H1 (cell line): ENCODE data around the gene MAD2L2. TPM values are rescaled to one million over a fixed set of nuclear protein-coding genes. Genes with fewer than 3 reads are reported as not detected.
A peak's percentile ranks its signal among the peaks of the same experiment; 100 is the strongest.

Experiments
- CTCF ChIA-PET: fragments of 300-600 bp; sonication (Branson Sonifier 250); formaldehyde crosslinking; loops from one replicate; lab custom pipeline; 2021; ENCODE audit not compliant: partially characterized antibody; lab: Charles Lee
- POLR2A ChIA-PET: fragments of 300-600 bp; sonication (Branson Sonifier 250); formaldehyde crosslinking; loops from one replicate; lab custom pipeline; 2021; ENCODE audit warnings: inconsistent platforms; ENCODE audit not compliant: partially characterized antibody; lab: Charles Lee
- DNase-seq, 2 experiments: peaks; one replicate each; pipeline versions ENCODE4 v3.0.0 to v3.0.0-alpha.2; 2010 to 2022; ENCODE audit warnings: low spot score in 2 of 2, low read depth in 1 of 2, mixed read lengths in 1 of 2
- FAIRE-seq: peaks from 2 replicates; lab custom pipeline; 2011; peaks lifted over from hg19 to GRCh38; lab: Jason Lieb, UNC
- H2AFZ ChIP-seq: 2 replicates; pipeline ENCODE4 v1.8.1; 2012; ENCODE audit warnings: low read length, inconsistent platforms
- H2AK5ac ChIP-seq: 2 replicates; pipeline ENCODE4 v1.6.1; 2013; ENCODE audit warnings: low read depth, low read length
- H2BK120ac ChIP-seq: replicated peaks from 2 replicates; pipeline ENCODE3; 2013; ENCODE audit warnings: low read depth, low read length, inconsistent platforms
- H2BK12ac ChIP-seq: 2 replicates; pipeline ENCODE4 v1.6.1; 2013; ENCODE audit warnings: low read depth, low read length
- H2BK15ac ChIP-seq: 2 replicates; pipeline ENCODE4 v1.6.1; 2013; ENCODE audit warnings: low read length
- H2BK20ac ChIP-seq: 2 replicates; pipeline ENCODE4 v1.6.1; 2013; ENCODE audit warnings: low read length
- H2BK5ac ChIP-seq: 2 replicates; pipeline ENCODE4 v1.6.1; 2013; ENCODE audit warnings: low read depth, low read length
- H3K14ac ChIP-seq: 2 replicates; pipeline ENCODE4 v1.6.1; 2013; ENCODE audit warnings: inconsistent platforms; ENCODE audit not compliant: insufficient read length
- H3K18ac ChIP-seq: 2 replicates; pipeline ENCODE4 v1.6.1; 2013; ENCODE audit warnings: low read length; ENCODE audit errors: extremely low read depth
- H3K23ac ChIP-seq: 2 replicates; pipeline ENCODE4 v1.6.1; 2013; ENCODE audit warnings: inconsistent platforms; ENCODE audit not compliant: insufficient read length
- H3K23me2 ChIP-seq: 2 replicates; pipeline ENCODE4 v1.6.1; 2013; ENCODE audit warnings: low read depth, low read length
- H3K27ac ChIP-seq: 2 replicates; pipeline ENCODE4 v1.6.1; 2011; ENCODE audit warnings: low read depth, low read length, inconsistent platforms
- H3K27me3 ChIP-seq, 4 experiments: replicated peaks in 1 of 4; 1 replicate in 1 of 4; 2 replicates in 3 of 4; pipeline versions ENCODE4 v1.6.1 to v1.8.1; 2011 to 2013; ENCODE audit warnings: low read length in 3 of 4, mild to moderate bottlenecking in 3 of 4, inconsistent platforms in 2 of 4, mixed read lengths in 2 of 4, moderate library complexity in 1 of 4; ENCODE audit not compliant: control insufficient read depth in 3 of 4, insufficient read depth in 3 of 4; ENCODE audit errors: extremely low read depth in 1 of 4
- H3K36me3 ChIP-seq, 4 experiments: 2 replicates each; pipeline versions ENCODE4 v1.6.1 to v1.8.1; 2011 to 2013; ENCODE audit warnings: mild to moderate bottlenecking in 4 of 4, low read length in 3 of 4, moderate library complexity in 2 of 4, control low read depth in 1 of 4, inconsistent platforms in 1 of 4; ENCODE audit not compliant: insufficient read depth in 4 of 4, control insufficient read depth in 2 of 4
- H3K4ac ChIP-seq: replicated peaks from 2 replicates; pipeline ENCODE3; 2013; ENCODE audit warnings: low read length, low read depth, mixed read lengths, inconsistent platforms; ENCODE audit not compliant: insufficient read length
- H3K4me1 ChIP-seq, 4 experiments: replicated peaks in 1 of 4; 1 replicate in 1 of 4; 2 replicates in 3 of 4; pipeline versions ENCODE4 v1.6.1 to v1.8.1; 2011 to 2013; ENCODE audit warnings: low read length in 3 of 4, inconsistent platforms in 2 of 4, mixed read lengths in 1 of 4; ENCODE audit not compliant: insufficient read depth in 4 of 4, control insufficient read depth in 3 of 4
- H3K4me2 ChIP-seq, 2 experiments: 2 replicates each; pipeline versions ENCODE4 v1.6.1 to v1.8.1; 2011 to 2013; ENCODE audit warnings: low read depth in 2 of 2, low read length in 2 of 2, control low read depth in 1 of 2, inconsistent platforms in 1 of 2, mild to moderate bottlenecking in 1 of 2; ENCODE audit not compliant: insufficient read depth in 1 of 2
- H3K4me3 ChIP-seq, 4 experiments: fragments of 200-600, 300-600 bp in 1 of 4; sonication (generic), shearing (Covaris generic), sonication (Bioruptor Twin) in 1 of 4; 2 replicates each; pipeline versions ENCODE4 v1.5.1 to v1.8.1; 2011 to 2016; ENCODE audit warnings: low read length in 4 of 4, low read depth in 3 of 4, control low read depth in 2 of 4, inconsistent platforms in 2 of 4, mild to moderate bottlenecking in 2 of 4, mixed read lengths in 1 of 4, moderate library complexity in 1 of 4; ENCODE audit not compliant: insufficient read depth in 2 of 4; ENCODE audit errors: extremely low read depth in 1 of 4
- H3K56ac ChIP-seq: replicated peaks from 2 replicates; pipeline ENCODE3; 2013; ENCODE audit warnings: low read depth, mild to moderate bottlenecking, mixed read lengths, low read length, inconsistent platforms; ENCODE audit not compliant: insufficient read length
- H3K79me1 ChIP-seq: 2 replicates; pipeline ENCODE4 v1.6.1; 2013; ENCODE audit warnings: low read depth, low read length, control low read depth
- H3K79me2 ChIP-seq, 2 experiments: 2 replicates each; pipeline versions ENCODE4 v1.6.1 to v1.8.1; 2012 to 2013; ENCODE audit warnings: low read length in 2 of 2, mild to moderate bottlenecking in 2 of 2, inconsistent platforms in 1 of 2; ENCODE audit not compliant: insufficient read depth in 2 of 2, control insufficient read depth in 1 of 2
- H3K9ac ChIP-seq, 4 experiments: replicated peaks in 1 of 4; 1 replicate in 1 of 4; 2 replicates in 3 of 4; pipeline versions ENCODE4 v1.6.1 to v1.8.1; 2011 to 2013; ENCODE audit warnings: low read depth in 3 of 4, low read length in 3 of 4, control low read depth in 2 of 4, mild to moderate bottlenecking in 2 of 4, moderate library complexity in 2 of 4, inconsistent platforms in 1 of 4; ENCODE audit errors: extremely low read depth in 1 of 4
- H3K9me3 ChIP-seq, 2 experiments: 2 replicates each; pipeline versions ENCODE4 v1.6.1 to v1.8.1; 2012 to 2013; ENCODE audit warnings: mild to moderate bottlenecking in 2 of 2, moderate library complexity in 2 of 2, control low read depth in 1 of 2, inconsistent platforms in 1 of 2, low read depth in 1 of 2, low read length in 1 of 2, mixed read lengths in 1 of 2; ENCODE audit not compliant: insufficient read depth in 2 of 2
- H4K20me1 ChIP-seq, 2 experiments: replicated peaks in 1 of 2; 2 replicates each; pipeline versions ENCODE3 to v1.8.1; 2011 to 2013; ENCODE audit warnings: inconsistent platforms in 2 of 2, low read length in 2 of 2, mild to moderate bottlenecking in 1 of 2; ENCODE audit not compliant: insufficient read depth in 2 of 2, control insufficient read depth in 1 of 2
- H4K5ac ChIP-seq: 2 replicates; pipeline ENCODE4 v1.6.1; 2013; ENCODE audit warnings: low read length, low read depth, mixed read lengths, inconsistent platforms; ENCODE audit not compliant: insufficient read length
- H4K8ac ChIP-seq: 2 replicates; pipeline ENCODE4 v1.8.0; 2013; ENCODE audit warnings: mild to moderate bottlenecking, moderate library complexity, low read length, inconsistent platforms; ENCODE audit not compliant: insufficient read depth; ENCODE audit errors: extremely low read depth
- H4K91ac ChIP-seq: replicated peaks from 2 replicates; pipeline ENCODE3; 2013; ENCODE audit warnings: low read length, mixed read lengths, inconsistent platforms; ENCODE audit not compliant: insufficient read length
- ASH2L ChIP-seq: fragments of 200-600, 300-600 bp; sonication (generic); IDR thresholded peaks from one replicate; pipeline ENCODE4 v1.7.1; 2017; ENCODE audit warnings: low read length
- CREB1 ChIP-seq: IDR thresholded peaks from 2 replicates; pipeline ENCODE4 v1.6.1; 2012; ENCODE audit warnings: inconsistent platforms
- KDM4A ChIP-seq: IDR thresholded peaks from one replicate; pipeline ENCODE4 v1.7.1; 2012; ENCODE audit warnings: low read depth, mild to moderate bottlenecking, moderate library complexity, low read length, inconsistent platforms; ENCODE audit not compliant: severe bottlenecking
- RFX5 ChIP-seq: IDR thresholded peaks from 2 replicates; pipeline ENCODE4 v1.6.1; 2011; ENCODE audit warnings: low read depth, low read length, improper control_type of control experiment, borderline replicate concordance
- SAP30 ChIP-seq: fragments of 300-600 bp; sonication (generic); IDR thresholded peaks from 2 replicates; pipeline ENCODE4 v1.7.1; 2012; ENCODE audit warnings: low read length, moderate library complexity, mild to moderate bottlenecking, inconsistent platforms; ENCODE audit not compliant: insufficient read depth, insufficient replicate concordance
- TAF1 ChIP-seq: IDR thresholded peaks from 2 replicates; pipeline ENCODE4 v1.6.1; 2011; ENCODE audit warnings: mild to moderate bottlenecking, low read depth, low read length
- USF2 ChIP-seq: IDR thresholded peaks from 2 replicates; pipeline ENCODE4 v1.6.1; 2011; ENCODE audit warnings: low read length, improper control_type of control experiment
- WGBS, 2 experiments: shearing (Covaris generic) in 1 of 2; methylation state at CpG; one replicate each; pipeline versions ENCODE4 v1.1.6 to v1.1.7; 2013 to 2015; ENCODE audit warnings: low lambda C conversion rate in 2 of 2, mixed read lengths in 2 of 2, inconsistent platforms in 1 of 2, low coverage in 1 of 2, missing lambda C conversion rate in 1 of 2; ENCODE audit not compliant: insufficient replicate concordance in 2 of 2, insufficient coverage in 1 of 2, insufficient read length in 1 of 2; ENCODE audit errors: extremely low coverage in 1 of 2, missing lambda C conversion rate in 1 of 2; 5-methylcytosine and 5-hydroxymethylcytosine counted together
- long read RNA-seq, 2 experiments: library from RNA in 1 of 2; library from capped mRNA in 1 of 2; stranded (forward); transcript quantifications; one replicate each; pipeline ENCODE4 v2.0.0, GENCODE V29; 2021; ENCODE audit warnings: inconsistent platforms in 1 of 2
- polyA minus RNA-seq, 3 experiments: library from RNA; depleted of rRNA, polyadenylated mRNA; stranded (reverse); fragments of >200 nt; gene quantifications; 1 replicate in 2 of 3; 2 replicates in 1 of 3; pipeline ENCODE4 v1.2.3, GENCODE V29; 2011
- polyA plus RNA-seq, 7 experiments: library from polyadenylated mRNA; depleted of rRNA in 3 of 7; stranded (reverse) in 5 of 7; unstranded in 2 of 7; fragments of >200 nt in 5 of 7; fragments of 200-250 nt in 2 of 7; gene quantifications; 1 replicate in 5 of 7; 2 replicates in 1 of 7; 4 replicates in 1 of 7; pipeline versions ENCODE4 v1.2.1 to v1.2.3, GENCODE V29; 2011 to 2013; ENCODE audit warnings: missing spikeins in 2 of 7, mixed read lengths in 2 of 7
- total RNA-seq: library from RNA; stranded (reverse); fragmentation: NEBNext Ultra II Directional; extraction: Animal tissue kit (Norgen Biotek cat#: 25700); gene quantifications from 2 replicates; pipeline ENCODE4 v1.2.1, GENCODE V29; 2021

MAD2L2 gene
- total RNA-seq (310 and 314 TPM in 2 replicates), polyA plus RNA-seq (2011; rRNA removed) (469 and 710 TPM in 2 replicates), polyA minus RNA-seq (2011; rRNA and poly(A)+ RNA removed) (212 and 312 TPM in 2 replicates)
- 618 TPM for polyA plus RNA-seq (2011; cell fraction: cytosol; rRNA removed)
- 791 TPM for polyA plus RNA-seq (2011; cell fraction: nucleus; rRNA removed)
- 284 to 411 TPM (median 375 TPM) in 4 replicates for polyA plus RNA-seq (2012, experiment 1 of 2)
- polyA plus RNA-seq (2012, experiment 2 of 2) = 511 TPM
- 239 TPM for polyA plus RNA-seq (2013, experiment 1 of 2)
- 240 TPM for polyA plus RNA-seq (2013, experiment 2 of 2)
- polyA minus RNA-seq (2011; cell fraction: cytosol; rRNA and poly(A)+ RNA removed) = 182 TPM
- polyA minus RNA-seq (2011; cell fraction: nucleus; rRNA and poly(A)+ RNA removed) = 206 TPM
- long read RNA-seq, experiment 1, transcript MAD2L2-204 (9 exons, 872 nt) = major isoform, 59 of 323 reads
- long read RNA-seq, experiment 1, transcript MAD2L2-207 (9 exons, 1,118 nt) = major isoform, 59 of 323 reads
- long read RNA-seq, experiment 1, partial matches to known transcripts = 114 of 323 reads
- long read RNA-seq, experiment 1, other reads (novel, unspliced or antisense) = 89 of 323 reads
- long read RNA-seq, experiment 2, transcript MAD2L2-207 (9 exons, 1,118 nt) = major isoform, 23 of 180 reads
- long read RNA-seq, experiment 2, transcript MAD2L2-204 (9 exons, 872 nt) = minor isoform, 9 of 180 reads
- long read RNA-seq, experiment 2, partial matches to known transcripts = 109 of 180 reads
- long read RNA-seq, experiment 2, other reads (novel, unspliced or antisense) = 38 of 180 reads

DNA sequence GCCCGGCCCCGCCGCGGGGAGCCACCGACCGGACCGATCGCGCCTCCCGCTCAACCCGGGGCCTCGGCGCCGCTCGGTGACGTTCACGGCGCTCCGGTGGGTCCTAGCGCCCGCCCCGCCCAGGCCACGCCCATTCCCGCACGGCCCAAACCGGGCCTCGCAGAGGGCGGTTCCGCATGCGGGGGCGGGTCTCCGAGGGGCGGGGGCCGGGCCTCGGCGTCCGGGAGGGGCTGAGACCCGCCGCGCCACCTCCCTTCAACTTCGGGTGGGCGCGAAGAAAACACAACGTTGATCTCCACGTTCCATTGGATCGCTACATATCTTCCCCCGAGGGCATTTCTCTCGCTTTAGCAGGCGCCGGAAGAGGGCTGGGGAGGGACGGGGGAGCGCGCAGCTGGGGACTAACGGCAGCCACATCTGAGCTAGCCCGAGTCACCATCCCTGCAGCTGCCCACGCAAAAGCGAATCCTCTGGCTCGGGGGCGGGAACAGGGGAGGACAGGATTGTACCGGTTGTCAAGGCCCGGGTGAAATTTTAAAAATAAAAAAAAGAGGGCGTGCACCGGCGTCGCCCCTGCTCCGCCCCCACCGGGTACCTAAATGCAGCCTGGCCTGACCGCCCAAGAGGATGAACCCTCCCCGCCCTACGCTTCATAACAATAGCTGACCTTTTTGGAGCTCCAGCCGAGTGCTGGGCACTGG, at the start of gene MAD2L2:
Gene MAD2L2, minus strand, starts transcription at position 78 of the 701 bp plus-strand sequence. CDS start 547 bp downstream, outside the sequence.
- H3K79me2 ChIP-seq = peaks cover 4 to 44% of the 10 kb centered on the region in 2 experiments
- H4K5ac ChIP-seq = peak within 1 kb of the TSS; percentile 63
- peak within 1 kb of the TSS; percentile 91 for H2BK120ac ChIP-seq
- H3K27ac ChIP-seq = peak within 1 kb of the TSS; percentile 93
- DNase-seq = peak in 1 of 2 experiments; percentile 94
- peak within 1 kb of the TSS; percentile 55 for H3K14ac ChIP-seq
- H4K91ac ChIP-seq = peak within 1 kb of the TSS; percentile 95
- peak within 1 kb of the TSS; percentile 45 for H2AK5ac ChIP-seq
- H2BK12ac ChIP-seq = peak within 1 kb of the TSS; percentile 96
- no peaks in the 10 kb centered on the region for H3K9me3 ChIP-seq
- H3K4ac ChIP-seq = peak within 1 kb of the TSS; percentile 80
- peaks cover 5 to 20% of the 10 kb centered on the region in 2 experiments for H4K20me1 ChIP-seq
- POLR2A ChIA-PET = interaction anchor here (0.7 to 32.0 kb wide), 15 partner anchors 5 to 354 kb away, joined by 3 to 1025 read pairs (median 10); partner anchors contain the start of genes AGTRAP, DRAXIN, FBXO2 and FBXO44
- peak within 1 kb of the TSS; percentile 97 for H2BK5ac ChIP-seq
- H3K4me3 ChIP-seq = peak within 1 kb of the TSS; percentile 78 to 87 (median 84)
- H4K8ac ChIP-seq = peak within 1 kb of the TSS; percentile 92
- H3K27me3 ChIP-seq = no peaks in the 10 kb centered on the region
- no peak for FAIRE-seq
- no peak within 1 kb of the TSS for H2AFZ ChIP-seq
- H3K23me2 ChIP-seq = peaks cover 8% of the 10 kb centered on the region
- CTCF ChIA-PET = interaction anchor here (0.7 to 21.6 kb wide), 14 partner anchors 9 to 325 kb away, joined by 3 to 266 read pairs (median 6); partner anchors contain the start of gene FBXO6
- peak within 1 kb of the TSS; percentile 88 to 96 for H3K4me2 ChIP-seq
- peak within 1 kb of the TSS; percentile 75; the same call in 1 of the 2 replicates for H2BK15ac ChIP-seq
- H3K4me1 ChIP-seq = peaks cover 13 to 38% (median 26%) of the 10 kb centered on the region in 4 experiments
- H3K56ac ChIP-seq = peak within 1 kb of the TSS; percentile 96
- 1% methylated on average over 17 of the region's 71 CpGs; no CpG with 5 or more reads in 1 of the 2 experiments for WGBS, 2 experiments
- H3K79me1 ChIP-seq = peaks cover 15% of the 10 kb centered on the region
- H3K23ac ChIP-seq = no peak within 1 kb of the TSS
- peaks cover 13 to 35% (median 17%) of the 10 kb centered on the region in 4 experiments for H3K36me3 ChIP-seq
- peak within 1 kb of the TSS; percentile 46 to 87 (median 81) for H3K9ac ChIP-seq
- peak within 1 kb of the TSS; percentile 74 for H2BK20ac ChIP-seq
- H3K18ac ChIP-seq = peak within 1 kb of the TSS; percentile 95
- no peak for TF ChIP-seq RFX5
- peak; percentile 46 for TF ChIP-seq ASH2L
- TF ChIP-seq CREB1 = peak; percentile 96
- TF ChIP-seq USF2 = no peak
- TF ChIP-seq SAP30 = peak; percentile 40
- peak; percentile 47 for TF ChIP-seq TAF1
- TF ChIP-seq KDM4A = peak; percentile 48
